GM18526 (cell line): ENCODE data around the gene TRIP13.

Source experiments
- POLR2A ChIP-seq: IDR thresholded peaks from 3 replicates; pipeline ENCODE4 v1.6.1; 2011; ENCODE audit not compliant: insufficient read length; ENCODE audit errors: extremely low read depth

The TRIP13 gene

GRCh38 chr5:871596-872298, 20.9 kb upstream of the TRIP13 start:
- TF ChIP-seq POLR2A = no peak

- no peak for TF ChIP-seq POLR2A
These were observed 20.4 kb upstream of the TRIP13 start for GRCh38 chr5:872301-872700.

GRCh38 chr5:873328-873727, 19.4 kb upstream of the TRIP13 start:
- TF ChIP-seq POLR2A = no peak

GRCh38 chr5:875931-876330, 16.8 kb upstream of the TRIP13 start:
- TF ChIP-seq POLR2A = no peak

GRCh38 chr5:876398-877365, 16.0 kb upstream of the TRIP13 start:
- TF ChIP-seq POLR2A = no peak

- no peak for TF ChIP-seq POLR2A
These were observed 14.6 kb upstream of the TRIP13 start for GRCh38 chr5:878125-878524.

- TF ChIP-seq POLR2A = no peak
These were observed 11.7 kb upstream of the TRIP13 start for GRCh38 chr5:880816-881550.

GRCh38 chr5:881551-881935, 11.1 kb upstream of the TRIP13 start:
- TF ChIP-seq POLR2A = no peak

GRCh38 chr5:882253-883183, 10.2 kb upstream of the TRIP13 start:
- TF ChIP-seq POLR2A = no peak

- no peak for TF ChIP-seq POLR2A
These were observed 9.1 kb upstream of the TRIP13 start for GRCh38 chr5:883475-884181.

- TF ChIP-seq POLR2A = no peak
These were observed 8.1 kb upstream of the TRIP13 start for GRCh38 chr5:884345-885126.

- TF ChIP-seq POLR2A = no peak
These were observed 7.6 kb upstream of the TRIP13 start for GRCh38 chr5:885127-885442.

GRCh38 chr5:885529-885928, 7.2 kb upstream of the TRIP13 start:
- no peak for TF ChIP-seq POLR2A
